Liver (tissue), 9 donors: ENCODE results near the gene SELENOK. TPM values are rescaled to one million over a fixed set of nuclear protein-coding genes. Genes with fewer than 3 reads are reported as not detected.

Experiments
- DNase-seq: peaks from one replicate; pipeline ENCODE4 v3.0.0-alpha.2; 2017; ENCODE audit warnings: low spot score
- H3K27ac ChIP-seq, 2 donors: one replicate each; pipeline ENCODE4 v1.7.0; 2013; ENCODE audit warnings: inconsistent platforms in 2 of 2, low read length in 2 of 2, control low read depth in 1 of 2, low read depth in 1 of 2, mild to moderate bottlenecking in 1 of 2
- H3K27me3 ChIP-seq, 4 donors: one replicate each; pipeline versions ENCODE4 v1.6.1 to v1.7.0; 2013; ENCODE audit warnings: low read length in 3 of 4, inconsistent platforms in 1 of 4, mild to moderate bottlenecking in 1 of 4, moderate library complexity in 1 of 4; ENCODE audit not compliant: control insufficient read depth in 4 of 4, insufficient read depth in 4 of 4
- H3K36me3 ChIP-seq, 4 donors: one replicate each; pipeline versions ENCODE4 v1.6.1 to v1.7.0; 2013; ENCODE audit warnings: low read length in 3 of 4, mild to moderate bottlenecking in 3 of 4, low read depth in 1 of 4, moderate library complexity in 1 of 4; ENCODE audit not compliant: control insufficient read depth in 4 of 4, insufficient read depth in 3 of 4
- H3K4me1 ChIP-seq, 4 donors: one replicate each; pipeline versions ENCODE4 v1.6.1 to v1.7.0; 2013; ENCODE audit warnings: low read length in 3 of 4, mild to moderate bottlenecking in 3 of 4, moderate library complexity in 1 of 4; ENCODE audit not compliant: control insufficient read depth in 4 of 4, insufficient read depth in 4 of 4
- H3K4me3 ChIP-seq, 3 donors: one replicate each; pipeline versions ENCODE4 v1.6.1 to v1.7.0; 2013; ENCODE audit warnings: low read length in 3 of 3, control low read depth in 1 of 3, low read depth in 1 of 3, mild to moderate bottlenecking in 1 of 3
- H3K9ac ChIP-seq, 2 donors: one replicate each; pipeline ENCODE4 v1.7.0; 2013; ENCODE audit warnings: low read length in 2 of 2, mild to moderate bottlenecking in 2 of 2, moderate library complexity in 2 of 2, control low read depth in 1 of 2, low read depth in 1 of 2
- H3K9me3 ChIP-seq, 4 donors: one replicate each; pipeline versions ENCODE4 v1.6.1 to v1.7.0; 2013; ENCODE audit warnings: low read length in 3 of 4; ENCODE audit not compliant: control insufficient read depth in 4 of 4
- EGR1 ChIP-seq, 2 donors: IDR thresholded peaks; 2 replicates each; pipeline ENCODE4 v1.6.1; 2016 to 2018; ENCODE audit warnings: antibody characterized with exemption in 2 of 2, low read depth in 2 of 2
- FOXA1 ChIP-seq: IDR thresholded peaks from 2 replicates; pipeline ENCODE4 v1.6.1; 2016; ENCODE audit warnings: antibody characterized with exemption
- FOXA2 ChIP-seq: IDR thresholded peaks from 2 replicates; pipeline ENCODE4 v1.6.1; 2016; ENCODE audit warnings: antibody characterized with exemption
- HNF4A ChIP-seq, 2 donors: conservative IDR thresholded peaks; 2 replicates each; pipeline ENCODE4 v1.6.1; 2016; ENCODE audit warnings: antibody characterized with exemption in 2 of 2, mild to moderate bottlenecking in 2 of 2
- HNF4G ChIP-seq: IDR thresholded peaks from 2 replicates; pipeline ENCODE4 v1.6.1; 2016; ENCODE audit warnings: antibody characterized with exemption
- JUND ChIP-seq, 2 donors: IDR thresholded peaks; 2 replicates each; pipeline ENCODE4 v1.6.1; 2016; ENCODE audit warnings: antibody characterized with exemption in 2 of 2
- NR2F2 ChIP-seq: IDR thresholded peaks from 2 replicates; pipeline ENCODE4 v1.6.1; 2016; ENCODE audit warnings: antibody characterized with exemption
- RAD21 ChIP-seq, 2 donors: IDR thresholded peaks; 2 replicates each; pipeline ENCODE4 v1.6.1; 2016; ENCODE audit warnings: antibody characterized with exemption in 2 of 2, mild to moderate bottlenecking in 2 of 2
- RXRA ChIP-seq, 2 donors: IDR thresholded peaks; 2 replicates each; pipeline ENCODE4 v1.6.1; 2017 to 2018; ENCODE audit warnings: antibody characterized with exemption in 2 of 2, mild to moderate bottlenecking in 1 of 2
- SP1 ChIP-seq: IDR thresholded peaks from 2 replicates; pipeline ENCODE4 v1.6.1; 2018; ENCODE audit warnings: antibody characterized with exemption, mild to moderate bottlenecking
- TAF1 ChIP-seq: conservative IDR thresholded peaks from 2 replicates; pipeline ENCODE4 v1.6.1; 2016; ENCODE audit warnings: antibody characterized with exemption, mild to moderate bottlenecking
- YY1 ChIP-seq: IDR thresholded peaks from 2 replicates; pipeline ENCODE4 v1.6.1; 2016; ENCODE audit warnings: antibody characterized with exemption, mild to moderate bottlenecking
- WGBS: extraction: QIAGEN DNeasy Blood & Tissue Kit; methylation state at CpG from one replicate; pipeline ENCODE4 v1.1.7; 2013; 5-methylcytosine and 5-hydroxymethylcytosine counted together
- polyA plus RNA-seq, 2 donors: library from polyadenylated mRNA; stranded (reverse) in 1 of 2; unstranded in 1 of 2; fragments of 200-250 nt in 1 of 2; fragments of >200 nt in 1 of 2; fragmentation: Nextera tagmentation in 1 of 2; extraction: Ambion mirVana in 1 of 2; gene quantifications; one replicate each; pipeline versions ENCODE4 v1.2.1 to v1.2.3, GENCODE V29; 2013 to 2015
- total RNA-seq, 2 donors: library from RNA; depleted of rRNA; stranded (reverse); fragments of >200 nt; gene quantifications; one replicate each; pipeline ENCODE4 v1.2.3, GENCODE V29; 2014
- TF ChIP-seq, protein P1 (sequence below): IDR thresholded peaks from 2 replicates; pipeline ENCODE4 v1.6.1; 2016; ENCODE audit warnings: antibody characterized with exemption
- TF ChIP-seq, protein P2 (sequence below): IDR thresholded peaks from 2 replicates; pipeline ENCODE4 v1.6.1; 2016; ENCODE audit warnings: antibody characterized with exemption
- TF ChIP-seq, protein P3 (sequence below): fragments of 150-350 bp; IDR thresholded peaks from 2 replicates; pipeline ENCODE4 v1.5.1; 2017; ENCODE audit warnings: improper control_type of control experiment, low read depth, low read length; ENCODE audit not compliant: missing input control
- TF ChIP-seq, protein P4 (sequence below): IDR thresholded peaks from 2 replicates; pipeline ENCODE4 v1.6.1; 2016; ENCODE audit warnings: antibody characterized with exemption
- TF ChIP-seq, protein P5 (sequence below): IDR thresholded peaks from 2 replicates; pipeline ENCODE4 v1.6.1; 2016; ENCODE audit warnings: antibody characterized with exemption, mild to moderate bottlenecking
- donor health status: healthy.
- donor health status: healthy.
- donor health status: healthy.
- donor health status: healthy.
- donor health status: healthy.

The SELENOK gene
- total and polyA plus RNA-seq, 4 donors = 24.9 to 80.2 (median 38.8) TPM

DNA sequence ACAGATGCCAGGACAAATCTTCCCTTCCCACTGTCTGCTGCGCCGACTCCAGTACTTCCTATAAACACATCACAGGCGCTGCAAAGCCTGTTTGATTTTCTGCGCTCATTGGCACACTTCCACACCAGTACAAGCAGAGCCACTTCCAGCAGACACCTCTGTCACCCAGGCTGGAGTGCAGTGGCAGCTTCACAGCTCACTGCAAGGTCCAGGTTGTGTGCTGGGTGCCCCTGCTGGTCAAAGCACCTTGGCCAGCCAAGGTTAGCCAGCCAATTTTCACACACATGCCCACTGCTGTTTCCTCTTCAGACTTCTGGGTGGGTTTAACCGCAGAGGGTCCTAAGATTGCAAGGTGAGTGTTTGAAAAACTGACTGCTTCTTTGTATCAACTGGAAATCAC is 50.4 kb downstream of the SELENOK start:
- peak; percentile 42 for DNase-seq
- WGBS = 39% methylated on average over 5 of the region's 5 CpGs

More for the DNA sequence above, 50.4 kb downstream of the SELENOK start:
- TF ChIP-seq, protein P1, sequence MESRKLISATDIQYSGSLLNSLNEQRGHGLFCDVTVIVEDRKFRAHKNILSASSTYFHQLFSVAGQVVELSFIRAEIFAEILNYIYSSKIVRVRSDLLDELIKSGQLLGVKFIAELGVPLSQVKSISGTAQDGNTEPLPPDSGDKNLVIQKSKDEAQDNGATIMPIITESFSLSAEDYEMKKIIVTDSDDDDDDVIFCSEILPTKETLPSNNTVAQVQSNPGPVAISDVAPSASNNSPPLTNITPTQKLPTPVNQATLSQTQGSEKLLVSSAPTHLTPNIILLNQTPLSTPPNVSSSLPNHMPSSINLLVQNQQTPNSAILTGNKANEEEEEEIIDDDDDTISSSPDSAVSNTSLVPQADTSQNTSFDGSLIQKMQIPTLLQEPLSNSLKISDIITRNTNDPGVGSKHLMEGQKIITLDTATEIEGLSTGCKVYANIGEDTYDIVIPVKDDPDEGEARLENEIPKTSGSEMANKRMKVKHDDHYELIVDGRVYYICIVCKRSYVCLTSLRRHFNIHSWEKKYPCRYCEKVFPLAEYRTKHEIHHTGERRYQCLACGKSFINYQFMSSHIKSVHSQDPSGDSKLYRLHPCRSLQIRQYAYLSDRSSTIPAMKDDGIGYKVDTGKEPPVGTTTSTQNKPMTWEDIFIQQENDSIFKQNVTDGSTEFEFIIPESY = no peak
- peak; percentile 65 to 75 for TF ChIP-seq HNF4A (conservative IDR thresholded peaks at IDR 0.05)
- TF ChIP-seq YY1 = peak; percentile 46
- TF ChIP-seq, protein P2, sequence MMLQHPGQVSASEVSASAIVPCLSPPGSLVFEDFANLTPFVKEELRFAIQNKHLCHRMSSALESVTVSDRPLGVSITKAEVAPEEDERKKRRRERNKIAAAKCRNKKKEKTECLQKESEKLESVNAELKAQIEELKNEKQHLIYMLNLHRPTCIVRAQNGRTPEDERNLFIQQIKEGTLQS = no peak
- TF ChIP-seq, protein P3, sequence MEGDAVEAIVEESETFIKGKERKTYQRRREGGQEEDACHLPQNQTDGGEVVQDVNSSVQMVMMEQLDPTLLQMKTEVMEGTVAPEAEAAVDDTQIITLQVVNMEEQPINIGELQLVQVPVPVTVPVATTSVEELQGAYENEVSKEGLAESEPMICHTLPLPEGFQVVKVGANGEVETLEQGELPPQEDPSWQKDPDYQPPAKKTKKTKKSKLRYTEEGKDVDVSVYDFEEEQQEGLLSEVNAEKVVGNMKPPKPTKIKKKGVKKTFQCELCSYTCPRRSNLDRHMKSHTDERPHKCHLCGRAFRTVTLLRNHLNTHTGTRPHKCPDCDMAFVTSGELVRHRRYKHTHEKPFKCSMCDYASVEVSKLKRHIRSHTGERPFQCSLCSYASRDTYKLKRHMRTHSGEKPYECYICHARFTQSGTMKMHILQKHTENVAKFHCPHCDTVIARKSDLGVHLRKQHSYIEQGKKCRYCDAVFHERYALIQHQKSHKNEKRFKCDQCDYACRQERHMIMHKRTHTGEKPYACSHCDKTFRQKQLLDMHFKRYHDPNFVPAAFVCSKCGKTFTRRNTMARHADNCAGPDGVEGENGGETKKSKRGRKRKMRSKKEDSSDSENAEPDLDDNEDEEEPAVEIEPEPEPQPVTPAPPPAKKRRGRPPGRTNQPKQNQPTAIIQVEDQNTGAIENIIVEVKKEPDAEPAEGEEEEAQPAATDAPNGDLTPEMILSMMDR = peak; percentile 33
- peak in 1 of 2 donors; percentile 8 for TF ChIP-seq EGR1 (IDR thresholded peaks at IDR 0.05; ENCODE audit: low read depth in 2 of 2)
- peak; percentile 59 to 67 for TF ChIP-seq RAD21 (IDR thresholded peaks at IDR 0.05)
- no peak for TF ChIP-seq FOXA2
- TF ChIP-seq TAF1 = no peak
- TF ChIP-seq JUND (IDR thresholded peaks at IDR 0.05) = no peak
- TF ChIP-seq, protein P4, sequence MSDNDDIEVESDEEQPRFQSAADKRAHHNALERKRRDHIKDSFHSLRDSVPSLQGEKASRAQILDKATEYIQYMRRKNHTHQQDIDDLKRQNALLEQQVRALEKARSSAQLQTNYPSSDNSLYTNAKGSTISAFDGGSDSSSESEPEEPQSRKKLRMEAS = peak; percentile 32
- TF ChIP-seq, protein P5, sequence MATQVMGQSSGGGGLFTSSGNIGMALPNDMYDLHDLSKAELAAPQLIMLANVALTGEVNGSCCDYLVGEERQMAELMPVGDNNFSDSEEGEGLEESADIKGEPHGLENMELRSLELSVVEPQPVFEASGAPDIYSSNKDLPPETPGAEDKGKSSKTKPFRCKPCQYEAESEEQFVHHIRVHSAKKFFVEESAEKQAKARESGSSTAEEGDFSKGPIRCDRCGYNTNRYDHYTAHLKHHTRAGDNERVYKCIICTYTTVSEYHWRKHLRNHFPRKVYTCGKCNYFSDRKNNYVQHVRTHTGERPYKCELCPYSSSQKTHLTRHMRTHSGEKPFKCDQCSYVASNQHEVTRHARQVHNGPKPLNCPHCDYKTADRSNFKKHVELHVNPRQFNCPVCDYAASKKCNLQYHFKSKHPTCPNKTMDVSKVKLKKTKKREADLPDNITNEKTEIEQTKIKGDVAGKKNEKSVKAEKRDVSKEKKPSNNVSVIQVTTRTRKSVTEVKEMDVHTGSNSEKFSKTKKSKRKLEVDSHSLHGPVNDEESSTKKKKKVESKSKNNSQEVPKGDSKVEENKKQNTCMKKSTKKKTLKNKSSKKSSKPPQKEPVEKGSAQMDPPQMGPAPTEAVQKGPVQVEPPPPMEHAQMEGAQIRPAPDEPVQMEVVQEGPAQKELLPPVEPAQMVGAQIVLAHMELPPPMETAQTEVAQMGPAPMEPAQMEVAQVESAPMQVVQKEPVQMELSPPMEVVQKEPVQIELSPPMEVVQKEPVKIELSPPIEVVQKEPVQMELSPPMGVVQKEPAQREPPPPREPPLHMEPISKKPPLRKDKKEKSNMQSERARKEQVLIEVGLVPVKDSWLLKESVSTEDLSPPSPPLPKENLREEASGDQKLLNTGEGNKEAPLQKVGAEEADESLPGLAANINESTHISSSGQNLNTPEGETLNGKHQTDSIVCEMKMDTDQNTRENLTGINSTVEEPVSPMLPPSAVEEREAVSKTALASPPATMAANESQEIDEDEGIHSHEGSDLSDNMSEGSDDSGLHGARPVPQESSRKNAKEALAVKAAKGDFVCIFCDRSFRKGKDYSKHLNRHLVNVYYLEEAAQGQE = peak; percentile 82
- peak; percentile 46 to 60 for TF ChIP-seq RXRA (IDR thresholded peaks at IDR 0.05)
- no peak for TF ChIP-seq NR2F2
- peak; percentile 48 for TF ChIP-seq SP1
- no peak for TF ChIP-seq FOXA1
- TF ChIP-seq HNF4G = no peak
- H3K27ac ChIP-seq = peak overlapping the region; percentile 98 to 99
- H3K9me3 ChIP-seq = no peaks in the 10 kb centered on the region
- no peak overlapping the region for H3K4me3 ChIP-seq
- H3K27me3 ChIP-seq = no peaks in the 10 kb centered on the region
- peaks cover 0 to 48% (median 15%) of the 10 kb centered on the region in 4 donors for H3K4me1 ChIP-seq
- H3K9ac ChIP-seq = peak overlapping the region; percentile 31 to 69
- H3K36me3 ChIP-seq = peaks cover 4 to 23% (median 7%) of the 10 kb centered on the region in 4 donors
